GM19099 (cell line): ENCODE measurements around the gene FKRP.

Source experiments
- POLR2A ChIP-seq: IDR thresholded peaks from 3 replicates; pipeline ENCODE4 v1.6.1; 2011; ENCODE audit warnings: low read depth; ENCODE audit not compliant: insufficient read length; ENCODE audit errors: extremely low read depth

The FKRP gene

GRCh38 chr19:46717716-46718143, 28.1 kb upstream of the FKRP start:
- no peak for TF ChIP-seq POLR2A

- TF ChIP-seq POLR2A: peak; percentile 38
These were observed 27.5 kb upstream of the FKRP start for GRCh38 chr19:46718157-46718933.

GRCh38 chr19:46718934-46719622, 26.8 kb upstream of the FKRP start:
- TF ChIP-seq POLR2A: peak; percentile 59

GRCh38 chr19:46719629-46720502, 26.0 kb upstream of the FKRP start:
- TF ChIP-seq POLR2A: no peak

GRCh38 chr19:46720503-46721239, 25.2 kb upstream of the FKRP start:
- TF ChIP-seq POLR2A: no peak

- no peak for TF ChIP-seq POLR2A
These were observed 24.4 kb upstream of the FKRP start for GRCh38 chr19:46721269-46722003.

- no peak for TF ChIP-seq POLR2A
These were observed 23.9 kb upstream of the FKRP start for GRCh38 chr19:46722004-46722380.

GRCh38 chr19:46722421-46723022, 23.3 kb upstream of the FKRP start:
- TF ChIP-seq POLR2A: no peak

- no peak for TF ChIP-seq POLR2A
These were observed 22.8 kb upstream of the FKRP start for GRCh38 chr19:46723023-46723461.

- TF ChIP-seq POLR2A: no peak
These were observed 22.4 kb upstream of the FKRP start for GRCh38 chr19:46723471-46723870.

- TF ChIP-seq POLR2A: no peak
These were observed 21.4 kb upstream of the FKRP start for GRCh38 chr19:46724468-46724867.

GRCh38 chr19:46725036-46725820, 20.6 kb upstream of the FKRP start:
- no peak for TF ChIP-seq POLR2A
